Measurements from ENCODE around the gene USO1. TPM values are rescaled to one million over a fixed set of nuclear protein-coding genes. Genes with fewer than 3 reads are reported as not detected.
A peak's percentile ranks its signal among the peaks of the same experiment; 100 is the strongest.

USO1 gene
- total and polyA plus RNA-seq, 2 experiments from 2014 or later = 113 to 277 TPM

GRCh38 chr4:75717408-75717807 lies 7.0 kb upstream of the USO1 start (continued):
- TF ChIP-seq ZNF462 (CRISPR knock-in tag; IDR thresholded peaks at IDR 0.05) (no peak), ETS1 (IDR thresholded peaks at IDR 0.05) (no peak), ZNF331 (CRISPR knock-in tag; IDR thresholded peaks at IDR 0.05; ENCODE audit: low read depth) (no peak), CTCF (conservative IDR thresholded peaks at IDR 0.05; ENCODE audit: low read depth in 2 of 2) (no peak)

GRCh38 chr4:75718529-75718928 lies 5.8 kb upstream of the USO1 start:
- peaks cover 3% of the 10 kb centered on the region for H3K27me3 Mint-ChIP-seq (ENCODE audit: insufficient read depth, low read depth, poor library complexity)
- Histone ChIP-seq H3K4me3 (no peak overlapping the region), H3K4me1 (ENCODE audit: insufficient read depth) (peaks cover 25% of the 10 kb centered on the region), H3K27me3 (ENCODE audit: insufficient read depth) (no peaks in the 10 kb centered on the region), H3K27ac (ENCODE audit: low read depth) (no peak overlapping the region), H3K79me2 (replicated peaks; ENCODE audit: insufficient read depth) (peaks cover 99% of the 10 kb centered on the region), H2AFZ (no peak overlapping the region), H3F3A (replicated peaks; ENCODE audit: low read depth) (no peaks in the 10 kb centered on the region), H3K4me2 (no peak overlapping the region), H3K36me3 (ENCODE audit: insufficient read depth) (no peaks in the 10 kb centered on the region; the same call in 1 of the 2 replicates), H4K20me1 (replicated peaks; ENCODE audit: insufficient read depth) (no peaks in the 10 kb centered on the region), H3K9me2 (ENCODE audit: insufficient read depth) (no peaks in the 10 kb centered on the region)
- H3K36me3 Mint-ChIP-seq (ENCODE audit: low read depth) = peaks cover 38% of the 10 kb centered on the region
- no peak for ATAC-seq
- H3K4me3 Mint-ChIP-seq = no peak overlapping the region
- DNase-seq (ENCODE audit: low spot score) = no peak
- peaks cover 40% of the 10 kb centered on the region for H3K4me1 Mint-ChIP-seq
- H3K27ac Mint-ChIP-seq = peak overlapping the region; percentile 53
- no peaks in the 10 kb centered on the region for H3K9me3 Mint-ChIP-seq
- no peak for TF ChIP-seq CREB1 (CRISPR knock-in tag; IDR thresholded peaks at IDR 0.05; ENCODE audit: low read depth)
- no peak for TF ChIP-seq CTCF (conservative IDR thresholded peaks at IDR 0.05; ENCODE audit: low read depth in 2 of 2)
- no peak for TF ChIP-seq POLR2AphosphoS5 (IDR thresholded peaks at IDR 0.05; ENCODE audit: low read depth)
- no peak for TF ChIP-seq NANOG (IDR thresholded peaks at IDR 0.05; ENCODE audit: borderline replicate concordance)
- TF ChIP-seq ETS1 (IDR thresholded peaks at IDR 0.05) = no peak
- no peak for TF ChIP-seq JUNB (IDR thresholded peaks at IDR 0.05; ENCODE audit: unreplicated experiment)

All from GM23338 (cell line).